GM12874 (cell line): ENCODE results near the gene CCT2.

Source experiments
- CTCF ChIP-seq: IDR thresholded peaks from 2 replicates; pipeline ENCODE4 v1.5.1; 2011; ENCODE audit warnings: low read depth, mild to moderate bottlenecking, control low read depth, low read length, moderate library complexity; ENCODE audit not compliant: insufficient read depth

Gene CCT2

GRCh38 chr12:69589082-69589481, 3.8 kb downstream of the CCT2 start:
- TF ChIP-seq CTCF = no peak

DNA sequence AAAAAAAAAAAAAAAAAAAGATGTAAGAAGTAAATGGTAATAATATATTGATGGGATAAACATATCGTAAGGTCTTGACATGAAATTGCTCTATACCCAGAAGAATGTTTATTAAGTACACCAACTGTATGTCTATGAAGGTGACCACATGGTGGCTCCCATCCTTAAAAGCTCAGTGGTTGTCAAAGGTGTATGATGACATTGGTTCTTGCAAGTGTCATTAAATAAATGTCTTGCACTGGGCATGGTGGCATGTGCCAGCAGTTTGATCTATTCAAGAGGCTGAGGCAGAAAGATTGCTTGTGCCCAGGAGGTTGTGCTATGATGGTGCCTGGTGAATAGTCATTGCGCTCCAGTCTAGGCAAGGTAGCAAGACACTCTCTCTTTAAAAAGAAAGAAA, 10.4 kb downstream of the CCT2 start:
- TF ChIP-seq CTCF = no peak

GRCh38 chr12:69598174-69598753, 13.0 kb downstream of the CCT2 start:
- no peak for TF ChIP-seq CTCF

DNA sequence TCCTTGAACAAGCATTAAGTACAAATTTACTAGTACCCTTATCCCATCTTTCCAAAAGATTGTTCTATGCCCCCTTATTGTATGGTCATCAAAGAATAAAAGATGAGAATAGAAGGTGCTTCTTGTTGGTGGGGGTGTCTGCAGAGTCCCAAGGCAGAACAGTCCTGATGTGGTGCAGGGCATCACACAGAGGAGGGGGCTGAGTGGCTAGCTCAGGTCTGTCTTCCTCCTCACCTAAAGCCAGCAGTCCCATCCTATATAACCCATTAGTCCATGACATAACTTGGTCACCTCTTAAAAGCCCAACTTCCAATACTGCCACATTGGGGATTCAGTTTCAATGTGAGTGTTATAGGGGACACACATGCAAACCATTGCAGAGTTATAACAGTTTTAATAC, 15.5 kb downstream of the CCT2 start:
- no peak for TF ChIP-seq CTCF

DNA sequence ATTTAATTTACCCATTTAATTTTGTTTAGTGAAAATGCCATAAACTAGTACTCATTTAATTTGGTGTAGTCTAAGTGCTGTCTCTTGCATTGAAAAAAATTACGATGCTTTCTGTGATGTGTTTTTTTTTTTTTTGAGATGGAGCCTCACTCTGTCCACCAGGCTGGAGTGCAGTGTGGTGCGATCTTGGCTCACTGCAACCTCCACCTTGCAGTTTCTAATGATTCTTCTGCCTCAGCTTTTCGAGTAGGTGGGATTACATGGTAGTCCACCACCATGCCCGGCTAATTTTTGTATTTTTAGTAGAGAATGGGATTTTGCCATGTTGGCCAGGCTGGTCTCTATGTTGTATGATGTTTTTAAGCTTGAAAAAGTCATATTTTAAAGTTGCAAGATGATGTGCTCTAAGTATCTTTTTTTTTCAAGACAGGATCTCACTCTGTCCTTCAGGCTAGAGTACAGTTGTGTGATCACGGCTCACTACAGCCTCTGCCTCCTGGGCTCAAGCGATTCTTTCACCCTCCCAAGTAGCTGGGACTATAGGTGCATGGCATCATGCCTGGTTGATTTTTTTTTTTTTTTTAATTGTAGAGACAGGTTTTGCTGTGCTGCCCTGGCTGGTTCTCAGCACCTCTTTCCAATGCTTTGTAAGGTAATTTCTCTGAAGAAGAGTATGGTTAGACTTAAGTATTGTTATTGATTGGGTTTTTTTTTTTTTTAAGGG, 16.9 kb downstream of the CCT2 start:
- no peak for TF ChIP-seq CTCF

- no peak for TF ChIP-seq CTCF
These were observed 17.7 kb downstream of the CCT2 start for GRCh38 chr12:69602954-69603353.

DNA sequence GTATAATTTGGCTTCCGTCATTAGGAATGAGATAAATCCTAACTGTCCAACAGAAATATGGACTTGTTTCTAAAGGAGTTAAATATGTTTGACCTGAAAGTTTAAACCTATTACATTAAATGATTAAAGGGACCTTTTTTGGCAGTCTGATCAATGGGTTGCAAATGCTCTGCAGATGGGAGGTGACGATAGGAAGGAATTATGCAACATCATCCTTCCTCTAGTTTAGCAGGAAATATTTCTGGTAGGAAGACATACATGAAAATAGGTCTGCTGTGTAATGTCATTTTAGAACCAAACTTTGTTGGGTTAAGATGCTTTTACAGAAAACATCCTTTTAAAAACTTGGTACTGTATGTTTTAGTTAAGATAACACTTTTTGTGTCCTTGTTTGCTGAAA, 22.9 kb downstream of the CCT2 start:
- no peak for TF ChIP-seq CTCF
